Endothelial cell of umbilical vein (primary cell): ENCODE measurements around the gene CRHR2. TPM values are rescaled to one million over a fixed set of nuclear protein-coding genes. Genes with fewer than 3 reads are reported as not detected.

Source experiments
- BruUV-seq: library from RNA; stranded (reverse); fragments of 400-500 nt; replicated peaks from 2 replicates; lab custom pipeline; 2021; lab: Mats Ljungman, UMichigan
- CTCF ChIA-PET: fragments of 300-600, 350-600 bp; sonication (Branson Sonifier 250); formaldehyde crosslinking; loops from one replicate; lab custom pipeline; 2021; ENCODE audit warnings: antibody characterized with exemption, inconsistent platforms; lab: Charles Lee
- POLR2A ChIA-PET: fragments of 300-600, 350-600 bp; sonication (Branson Sonifier 250); formaldehyde crosslinking; loops from one replicate; lab custom pipeline; 2021; ENCODE audit warnings: antibody characterized with exemption, inconsistent platforms; lab: Charles Lee
- DNase-seq: peaks from one replicate; pipeline ENCODE4 v3.0.0-alpha.2; 2011; ENCODE audit warnings: low read depth, low spot score
- FAIRE-seq: peaks from 2 replicates; lab custom pipeline; 2011; peaks lifted over from hg19 to GRCh38; lab: Jason Lieb, UNC
- H2AFZ ChIP-seq: 2 replicates; pipeline ENCODE4 v1.6.0; 2012; ENCODE audit warnings: low read depth, low read length, control low read depth, inconsistent platforms
- H3K27ac ChIP-seq: 2 replicates; pipeline ENCODE4 v1.5.1; 2011; ENCODE audit warnings: low read depth, mild to moderate bottlenecking, control low read depth, low read length, moderate library complexity; ENCODE audit not compliant: insufficient read depth
- H3K27me3 ChIP-seq, 2 experiments: 2 replicates each; pipeline versions ENCODE4 v1.6.0 to v1.6.1; 2011; ENCODE audit warnings: low read length in 2 of 2, mixed read lengths in 1 of 2; ENCODE audit not compliant: control insufficient read depth in 2 of 2, insufficient read depth in 2 of 2
- H3K36me3 ChIP-seq, 2 experiments: 2 replicates in 1 of 2; 3 replicates in 1 of 2; pipeline ENCODE4 v1.5.1; 2011; ENCODE audit warnings: low read length in 2 of 2, mild to moderate bottlenecking in 1 of 2, moderate library complexity in 1 of 2; ENCODE audit not compliant: control insufficient read depth in 2 of 2, insufficient read depth in 2 of 2; ENCODE audit errors: extremely low read depth in 1 of 2
- H3K4me1 ChIP-seq: 3 replicates; pipeline ENCODE4 v1.5.1; 2011; ENCODE audit warnings: mild to moderate bottlenecking, low read length; ENCODE audit not compliant: control insufficient read depth, insufficient read depth; ENCODE audit errors: extremely low read depth
- H3K4me2 ChIP-seq: 2 replicates; pipeline ENCODE4 v1.6.1; 2011; ENCODE audit warnings: low read length, control low read depth, mixed read lengths; ENCODE audit not compliant: insufficient read depth
- H3K4me3 ChIP-seq, 3 experiments: fragments of 200-600 bp in 1 of 3; sonication (generic), shearing (Covaris generic) in 1 of 3; replicated peaks in 1 of 3; 2 replicates each; pipeline ENCODE4 v1.5.1; 2011 to 2016; ENCODE audit warnings: control low read depth in 3 of 3, low read length in 3 of 3, mild to moderate bottlenecking in 2 of 3, inconsistent platforms in 1 of 3, low read depth in 1 of 3, moderate library complexity in 1 of 3; ENCODE audit not compliant: insufficient read depth in 1 of 3
- H3K79me2 ChIP-seq: 2 replicates; pipeline ENCODE4 v1.6.0; 2012; ENCODE audit warnings: low read length, inconsistent platforms; ENCODE audit not compliant: control insufficient read depth, insufficient read depth
- H3K9ac ChIP-seq: replicated peaks from 2 replicates; pipeline ENCODE3; 2011; ENCODE audit warnings: low read length, control low read depth; ENCODE audit not compliant: insufficient read depth; ENCODE audit errors: extremely low read depth
- H3K9me1 ChIP-seq: replicated peaks from 3 replicates; pipeline ENCODE4 v1.6.0; 2011; ENCODE audit warnings: mild to moderate bottlenecking, low read length; ENCODE audit not compliant: control insufficient read depth, insufficient read depth; ENCODE audit errors: extremely low read depth
- H3K9me3 ChIP-seq: replicated peaks from 2 replicates; pipeline ENCODE4 v1.5.1; 2012; ENCODE audit warnings: low read length, inconsistent platforms; ENCODE audit not compliant: control insufficient read depth, insufficient read depth
- H4K20me1 ChIP-seq: replicated peaks from 2 replicates; pipeline ENCODE3; 2011; ENCODE audit warnings: mild to moderate bottlenecking, low read length; ENCODE audit not compliant: control insufficient read depth, insufficient read depth; ENCODE audit errors: extremely low read depth
- CTCF ChIP-seq, 2 donors: IDR thresholded peaks; 1 replicate in 1 of 2; 2 replicates in 1 of 2; pipeline ENCODE4 v1.5.1; 2011; ENCODE audit warnings: low read length in 2 of 2, mild to moderate bottlenecking in 2 of 2, moderate library complexity in 2 of 2, control low read depth in 1 of 2, inconsistent platforms in 1 of 2, low read depth in 1 of 2; ENCODE audit not compliant: insufficient read depth in 1 of 2; ENCODE audit errors: extremely low read depth in 1 of 2
- EZH2 ChIP-seq: IDR thresholded peaks from 2 replicates; pipeline ENCODE4 v1.6.1; 2012; ENCODE audit warnings: borderline replicate concordance, low read depth, mild to moderate bottlenecking, moderate library complexity, low read length, inconsistent platforms; ENCODE audit not compliant: severe bottlenecking
- FOS ChIP-seq: IDR thresholded peaks from 2 replicates; pipeline ENCODE4 v1.6.1; 2011; ENCODE audit warnings: mild to moderate bottlenecking, low read length, moderate library complexity, borderline replicate concordance; ENCODE audit not compliant: insufficient read depth
- GATA2 ChIP-seq: IDR thresholded peaks from 2 replicates; pipeline ENCODE4 v1.7.0; 2011; ENCODE audit warnings: low read depth, mild to moderate bottlenecking, moderate library complexity, mixed read lengths, low read length; ENCODE audit not compliant: insufficient read length, insufficient read depth
- JUN ChIP-seq: IDR thresholded peaks from 2 replicates; pipeline ENCODE4 v1.6.1; 2011; ENCODE audit warnings: borderline replicate concordance, low read depth; ENCODE audit not compliant: insufficient read length, insufficient read depth
- MAX ChIP-seq: IDR thresholded peaks from 2 replicates; pipeline ENCODE4 v1.6.1; 2011; ENCODE audit not compliant: insufficient read depth, insufficient read length
- MYC ChIP-seq: IDR thresholded peaks from one replicate; pipeline ENCODE4 v1.6.1; 2011; ENCODE audit warnings: mild to moderate bottlenecking, low read depth, low read length
- POLR2AphosphoS5 ChIP-seq: IDR thresholded peaks from 2 replicates; pipeline ENCODE4 v1.6.1; 2012; ENCODE audit warnings: low read depth, mild to moderate bottlenecking, control low read depth, low read length, moderate library complexity; ENCODE audit not compliant: insufficient read depth
- dilution Hi-C: fragments of 300-500 bp; cut with MboI; formaldehyde crosslinking; loops from one replicate; pipeline ENCODE4 v1.15.0; 2019; ENCODE audit warnings: low sequenced_read_pairs; ENCODE audit not compliant: extremely low pct_ligation_motif_present
- intact Hi-C: fragments of 100-400 bp; cut with micrococcal nuclease; formaldehyde crosslinking; loops from one replicate; pipeline ENCODE4 v1.10.0; 2022
- polyA plus RNA-seq, 4 experiments: library from polyadenylated mRNA; depleted of rRNA in 3 of 4; stranded (reverse) in 3 of 4; unstranded in 1 of 4; fragments of >200 nt; gene quantifications; 2 replicates each; pipeline versions ENCODE4 v1.2.1 to v1.2.3, GENCODE V29; 2011 to 2012; ENCODE audit warnings: missing spikeins in 1 of 4
- total RNA-seq: library from RNA; stranded (reverse); gene quantifications from 2 replicates; pipeline ENCODE4 v1.2.3, GENCODE V29; 2021

CRHR2 gene
- total and polyA plus RNA-seq, 2 donors (not counting 3 experiments of a cell fraction or from before 2014, with no cell fraction given): not detected

- DNase-seq (no peak), FAIRE-seq (no peak)
- H3K9ac ChIP-seq: no peak overlapping the region
- H3K36me3 ChIP-seq: no peaks in the 10 kb centered on the region
- H3K4me3 ChIP-seq: no peak overlapping the region
- H3K9me3 ChIP-seq: no peaks in the 10 kb centered on the region
- H3K27me3 ChIP-seq: no peaks in the 10 kb centered on the region
- TF ChIP-seq MAX: no peak
- TF ChIP-seq CTCF (IDR thresholded peaks at IDR 0.05; ENCODE audit: extremely low read depth in 1 of 2, insufficient read depth in 1 of 2, low read depth in 1 of 2, low read length in 2 of 2): peak in 1 of 2 donors; percentile 5
- H3K9me1 ChIP-seq: no peaks in the 10 kb centered on the region
- H3K4me1 ChIP-seq: no peaks in the 10 kb centered on the region
- no peak overlapping the region for H3K27ac ChIP-seq
- POLR2A ChIA-PET: no interaction called here
- intact Hi-C loops (no loop called here), dilution Hi-C loops (no loop called here)
- CTCF ChIA-PET: no interaction called here
- H2AFZ ChIP-seq: no peak overlapping the region
- H4K20me1 ChIP-seq: no peaks in the 10 kb centered on the region
- no peak overlapping the region for H3K4me2 ChIP-seq
- H3K79me2 ChIP-seq: no peaks in the 10 kb centered on the region
- BruUV-seq: no TSS peak
Measured at GRCh38 chr7:30702200-30702599, 19.9 kb upstream of the CRHR2 start.

GRCh38 chr7:30700941-30701340 lies 18.7 kb upstream of the CRHR2 start:
- no peak overlapping the region for H3K27ac ChIP-seq
- intact Hi-C loops (no loop called here), dilution Hi-C loops (no loop called here)
- no peak for FAIRE-seq
- no peaks in the 10 kb centered on the region for H3K9me1 ChIP-seq
- no peak overlapping the region for H3K4me3 ChIP-seq
- no peaks in the 10 kb centered on the region for H4K20me1 ChIP-seq
- no peaks in the 10 kb centered on the region for H3K9me3 ChIP-seq
- H3K79me2 ChIP-seq: no peaks in the 10 kb centered on the region
- H3K4me1 ChIP-seq: no peaks in the 10 kb centered on the region
- no peak for DNase-seq
- H3K4me2 ChIP-seq: no peak overlapping the region
- BruUV-seq: no TSS peak
- ChIA-PET POLR2A (no interaction called here), CTCF (interaction anchor here (1.8 kb wide), 1 partner anchor 39 kb away, joined by 6 read pairs; no protein-coding TSS in a partner anchor)
- H3K27me3 ChIP-seq: no peaks in the 10 kb centered on the region
- TF ChIP-seq CTCF (IDR thresholded peaks at IDR 0.05; ENCODE audit: extremely low read depth in 1 of 2, insufficient read depth in 1 of 2, low read depth in 1 of 2, low read length in 2 of 2) (no peak), GATA2 (no peak), FOS (no peak), POLR2AphosphoS5 (no peak), JUN (no peak), MYC (no peak), EZH2 (no peak), MAX (no peak)
- H2AFZ ChIP-seq: no peak overlapping the region
- H3K9ac ChIP-seq: no peak overlapping the region
- H3K36me3 ChIP-seq: no peaks in the 10 kb centered on the region
